ENCODE measurements around the gene SSH2.

- TF ChIP-seq ZNF565 (CRISPR knock-in tag; conservative IDR thresholded peaks at IDR 0.05; ENCODE audit: low read depth) (no peak), ESRRG (CRISPR knock-in tag; IDR thresholded peaks at IDR 0.05) (no peak), ARNTL (CRISPR knock-in tag; IDR thresholded peaks at IDR 0.05; ENCODE audit: borderline replicate concordance, low read depth) (no peak), PATZ1 (CRISPR knock-in tag; IDR thresholded peaks at IDR 0.05; ENCODE audit: borderline replicate concordance) (no peak), CREB5 (CRISPR knock-in tag; IDR thresholded peaks at IDR 0.05; ENCODE audit: low read depth) (no peak), ISL1 (CRISPR knock-in tag; IDR thresholded peaks at IDR 0.05) (no peak), ZFP30 (CRISPR knock-in tag; IDR thresholded peaks at IDR 0.05) (no peak), SNAI2 (CRISPR knock-in tag; IDR thresholded peaks at IDR 0.05) (no peak)
These were observed 104.4 kb downstream of the SSH2 start for GRCh38 chr17:29825604-29826003.
